ENCODE results near the gene ASPHD2. TPM values are rescaled to one million over a fixed set of nuclear protein-coding genes. Genes with fewer than 3 reads are reported as not detected.
A peak's percentile ranks its signal among the peaks of the same experiment; 100 is the strongest.
"Not testable (repeated sequence)": the region's sequence is repeated elsewhere in the genome, so short reads cannot be mapped to it uniquely, and the experiment has no call there.

The ASPHD2 gene
- polyA plus RNA-seq, 2 donors = 0.43 to 1.5 TPM

DNA sequence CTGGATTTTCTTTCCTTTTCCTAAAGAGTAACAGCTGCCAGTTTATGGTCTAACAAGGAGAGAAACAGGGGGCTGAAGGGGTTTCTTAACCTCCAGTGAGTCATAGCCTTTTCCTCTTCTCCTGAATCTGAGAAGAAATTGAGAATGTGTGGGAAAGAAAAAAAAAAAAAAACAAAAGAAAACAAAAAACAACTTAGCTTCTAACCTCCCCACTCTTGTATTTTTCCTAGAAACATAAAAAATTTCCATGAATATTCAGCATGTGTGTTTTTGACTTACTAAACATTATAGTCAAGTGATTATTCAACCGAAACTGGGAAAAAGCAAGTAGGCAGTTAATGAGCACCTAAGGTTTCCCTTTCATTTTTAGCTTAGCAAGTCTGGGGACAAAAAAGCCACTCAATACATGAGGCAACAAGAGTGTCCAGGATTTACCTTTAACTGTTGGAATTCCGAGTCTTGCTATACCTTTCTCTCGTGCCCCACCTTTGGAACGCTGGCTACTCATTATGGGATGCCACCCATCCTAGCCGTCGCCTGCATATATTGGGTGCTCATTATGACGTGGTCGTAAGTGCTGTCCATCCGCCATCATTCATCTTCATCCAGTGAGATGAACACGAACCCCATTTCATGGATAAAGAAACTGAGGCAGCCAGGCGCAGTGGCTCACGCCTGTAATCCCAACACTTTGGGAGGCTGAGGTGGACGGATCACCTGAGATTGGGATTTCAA lies 2.4 kb downstream of the ASPHD2 start:
- H3K9me3 ChIP-seq (ENCODE audit: control insufficient read depth in 2 of 2, insufficient read depth in 1 of 2, low read depth in 1 of 2, low read length in 1 of 2) = peaks cover 0 to 3% of the 10 kb centered on the region in 2 donors
- WGBS, 2 donors = 86 to 92% methylated on average over 13 of the region's 13 CpGs
- H3K4me1 ChIP-seq (ENCODE audit: control insufficient read depth in 2 of 2, insufficient read depth in 2 of 2, low read length in 1 of 2) = peaks cover 0 to 3% of the 10 kb centered on the region in 2 donors
- no peak overlapping the region for H3K27ac ChIP-seq (ENCODE audit: low read depth in 2 of 2, low read length in 1 of 2)
- no peak overlapping the region for H3K4me3 ChIP-seq (ENCODE audit: low read depth in 1 of 2, low read length in 2 of 2)
- peaks cover 0 to 2% of the 10 kb centered on the region in 2 donors for H3K36me3 ChIP-seq (ENCODE audit: control insufficient read depth in 2 of 2, insufficient read depth in 2 of 2, low read length in 1 of 2)
- H3K27me3 ChIP-seq (ENCODE audit: control insufficient read depth in 1 of 2, insufficient read depth in 2 of 2, low read length in 2 of 2) = no peaks in the 10 kb centered on the region

DNA sequence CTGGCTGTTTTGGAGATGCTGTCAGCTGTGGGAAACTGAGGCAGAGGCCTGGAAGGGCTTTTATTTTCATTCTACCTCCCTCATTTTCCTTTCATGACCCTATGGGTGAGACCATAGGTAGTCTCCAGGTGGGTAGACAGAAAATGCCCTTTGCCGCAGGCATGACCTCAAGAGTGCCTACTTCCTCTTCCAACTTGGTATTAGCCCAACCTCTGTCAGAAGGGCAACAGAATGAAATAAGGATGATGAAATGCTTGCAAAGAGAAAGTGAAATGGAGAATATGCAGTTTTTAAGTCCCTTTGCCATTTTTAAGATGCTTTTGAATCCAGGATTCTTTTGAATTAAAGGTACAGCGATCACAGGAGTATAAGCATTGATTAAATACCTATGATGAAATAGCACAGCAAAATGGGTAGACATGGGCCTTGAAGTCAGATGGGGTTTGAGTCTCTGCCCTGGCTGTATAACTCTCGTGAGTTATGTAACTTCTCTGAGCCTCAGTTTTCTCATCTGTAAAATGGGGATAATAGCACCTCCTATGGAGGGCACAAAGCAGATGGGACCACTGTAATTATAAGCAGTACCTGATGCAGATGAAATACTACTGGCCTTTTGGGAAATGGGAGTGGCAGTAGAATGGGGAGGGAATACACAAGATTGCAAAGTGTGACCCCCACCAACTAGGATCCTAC lies 3.7 kb downstream of the ASPHD2 start:
- WGBS, 2 donors = 87 to 93% methylated on average over 3 of the region's 3 CpGs
- Histone ChIP-seq H3K36me3 (ENCODE audit: control insufficient read depth in 2 of 2, insufficient read depth in 2 of 2, low read length in 1 of 2) (peaks cover 0 to 2% of the 10 kb centered on the region in 2 donors), H3K27ac (ENCODE audit: low read depth in 2 of 2, low read length in 1 of 2) (no peak overlapping the region), H3K4me3 (ENCODE audit: low read depth in 1 of 2, low read length in 2 of 2) (no peak overlapping the region), H3K27me3 (ENCODE audit: control insufficient read depth in 1 of 2, insufficient read depth in 2 of 2, low read length in 2 of 2) (no peaks in the 10 kb centered on the region), H3K9me3 (ENCODE audit: control insufficient read depth in 2 of 2, insufficient read depth in 1 of 2, low read depth in 1 of 2, low read length in 1 of 2) (peaks cover 0 to 3% of the 10 kb centered on the region in 2 donors), H3K4me1 (ENCODE audit: control insufficient read depth in 2 of 2, insufficient read depth in 2 of 2, low read length in 1 of 2) (peaks cover 3% of the 10 kb centered on the region in 2 donors)

DNA sequence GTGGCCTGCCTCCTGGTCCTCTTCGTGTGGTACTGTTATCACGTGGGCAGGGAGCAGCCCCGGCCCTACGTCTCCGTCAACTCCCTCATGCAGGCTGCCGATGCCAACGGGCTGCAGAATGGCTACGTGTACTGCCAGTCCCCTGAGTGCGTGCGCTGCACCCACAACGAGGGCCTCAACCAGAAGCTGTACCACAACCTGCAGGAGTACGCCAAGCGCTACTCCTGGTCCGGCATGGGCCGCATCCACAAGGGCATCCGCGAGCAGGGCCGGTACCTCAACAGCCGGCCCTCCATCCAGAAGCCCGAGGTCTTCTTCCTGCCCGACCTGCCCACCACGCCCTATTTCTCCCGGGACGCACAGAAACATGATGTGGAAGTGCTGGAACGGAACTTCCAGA lies 4.7 kb downstream of the ASPHD2 start:
- Histone ChIP-seq H3K27ac (ENCODE audit: low read depth in 2 of 2, low read length in 1 of 2) (no peak overlapping the region), H3K27me3 (ENCODE audit: control insufficient read depth in 1 of 2, insufficient read depth in 2 of 2, low read length in 2 of 2) (no peaks in the 10 kb centered on the region), H3K4me1 (ENCODE audit: control insufficient read depth in 2 of 2, insufficient read depth in 2 of 2, low read length in 1 of 2) (peaks cover 3 to 4% of the 10 kb centered on the region in 2 donors), H3K36me3 (ENCODE audit: control insufficient read depth in 2 of 2, insufficient read depth in 2 of 2, low read length in 1 of 2) (peaks cover 0 to 2% of the 10 kb centered on the region in 2 donors), H3K4me3 (ENCODE audit: low read depth in 1 of 2, low read length in 2 of 2) (no peak overlapping the region), H3K9me3 (ENCODE audit: control insufficient read depth in 2 of 2, insufficient read depth in 1 of 2, low read depth in 1 of 2, low read length in 1 of 2) (peaks cover 0 to 3% of the 10 kb centered on the region in 2 donors)
- WGBS, 2 donors = 94 to 95% methylated on average over 25 of the region's 25 CpGs

DNA sequence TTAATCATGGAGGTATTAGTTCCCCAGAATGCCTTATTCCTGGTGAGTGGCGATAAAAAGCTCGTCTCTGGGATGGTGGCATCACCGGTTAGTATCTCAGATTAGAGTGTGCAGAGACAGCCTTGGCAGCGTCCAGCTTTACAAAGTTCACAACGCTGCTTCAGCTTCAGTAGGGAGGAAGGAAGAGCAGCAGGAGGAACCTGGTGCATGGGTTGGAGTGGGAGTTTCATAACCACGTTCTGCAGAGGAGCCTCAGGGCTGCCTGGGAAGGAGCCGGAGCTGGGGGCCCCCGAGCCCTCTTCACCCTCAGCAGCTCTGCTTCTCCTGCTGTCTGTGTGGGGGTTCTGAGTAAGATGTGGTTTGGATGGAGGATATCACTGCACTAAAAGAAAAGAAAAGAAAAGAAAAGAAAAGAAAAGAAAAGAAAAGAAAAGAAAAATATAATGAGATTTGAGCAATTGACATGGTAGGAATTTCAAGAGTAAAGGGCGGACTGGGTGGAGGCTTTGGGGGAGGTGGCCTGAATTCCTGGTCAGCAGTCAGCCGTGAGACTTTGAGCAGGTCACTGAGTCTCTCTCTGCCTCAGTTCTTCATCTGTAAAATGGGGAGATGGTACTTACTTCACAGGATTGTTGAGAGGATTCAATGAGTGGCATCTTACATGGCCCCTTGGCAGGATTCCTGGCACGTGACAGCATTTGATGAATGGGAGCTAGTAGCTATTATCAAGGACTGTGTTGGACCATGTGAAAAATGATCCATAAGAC lies 6.5 kb downstream of the ASPHD2 start:
- Histone ChIP-seq H3K27me3 (ENCODE audit: control insufficient read depth in 1 of 2, insufficient read depth in 2 of 2, low read length in 2 of 2) (no peaks in the 10 kb centered on the region), H3K4me3 (ENCODE audit: low read depth in 1 of 2, low read length in 2 of 2) (no peak overlapping the region), H3K9me3 (ENCODE audit: control insufficient read depth in 2 of 2, insufficient read depth in 1 of 2, low read depth in 1 of 2, low read length in 1 of 2) (peaks cover 0 to 3% of the 10 kb centered on the region in 2 donors), H3K4me1 (ENCODE audit: control insufficient read depth in 2 of 2, insufficient read depth in 2 of 2, low read length in 1 of 2) (peaks cover 0 to 6% of the 10 kb centered on the region in 2 donors), H3K27ac (ENCODE audit: low read depth in 2 of 2, low read length in 1 of 2) (no peak overlapping the region), H3K36me3 (ENCODE audit: control insufficient read depth in 2 of 2, insufficient read depth in 2 of 2, low read length in 1 of 2) (peaks cover 0 to 2% of the 10 kb centered on the region in 2 donors)
- 80 to 84% methylated on average over 11 of the region's 11 CpGs for whole genome bisulfite sequencing, 2 donors

DNA sequence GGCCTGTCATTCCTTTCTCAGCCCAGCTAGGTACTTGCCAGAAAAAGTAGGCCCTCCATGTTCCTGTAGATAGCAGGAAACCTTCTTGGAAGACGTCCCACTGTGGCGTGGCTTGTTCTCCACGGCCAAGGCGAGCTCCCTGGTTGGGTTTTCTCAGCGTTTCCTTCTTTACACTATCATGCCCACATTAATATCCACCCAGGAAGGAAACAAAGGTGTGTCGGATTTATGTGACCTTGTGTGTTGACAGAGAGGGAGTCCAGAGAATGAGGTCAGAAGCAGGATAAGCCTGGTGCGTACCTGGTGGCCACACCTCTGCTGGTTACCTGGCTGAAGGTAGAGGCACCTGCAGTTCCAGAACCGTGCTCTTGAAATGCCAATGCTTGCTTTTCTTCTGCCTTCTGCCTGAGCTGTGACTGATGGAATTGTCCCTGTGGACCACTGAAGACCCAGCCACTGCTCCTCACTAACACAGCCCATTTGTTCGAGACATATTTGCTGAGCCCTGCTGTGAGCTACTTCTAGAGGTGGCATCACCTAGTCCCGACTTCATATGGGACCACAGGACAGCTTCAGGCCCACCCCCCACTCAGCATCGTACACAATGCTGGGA lies 7.9 kb downstream of the ASPHD2 start:
- Histone ChIP-seq H3K4me3 (ENCODE audit: low read depth in 1 of 2, low read length in 2 of 2) (no peak overlapping the region), H3K36me3 (ENCODE audit: control insufficient read depth in 2 of 2, insufficient read depth in 2 of 2, low read length in 1 of 2) (peaks cover 0 to 2% of the 10 kb centered on the region in 2 donors), H3K4me1 (ENCODE audit: control insufficient read depth in 2 of 2, insufficient read depth in 2 of 2, low read length in 1 of 2) (peaks cover 0 to 6% of the 10 kb centered on the region in 2 donors), H3K9me3 (ENCODE audit: control insufficient read depth in 2 of 2, insufficient read depth in 1 of 2, low read depth in 1 of 2, low read length in 1 of 2) (peaks cover 0 to 3% of the 10 kb centered on the region in 2 donors), H3K27ac (ENCODE audit: low read depth in 2 of 2, low read length in 1 of 2) (peak overlapping the region; percentile 49 to 86), H3K27me3 (ENCODE audit: control insufficient read depth in 1 of 2, insufficient read depth in 2 of 2, low read length in 2 of 2) (no peaks in the 10 kb centered on the region)
- WGBS, 2 donors = 58 to 64% methylated on average over 11 of the region's 11 CpGs

DNA sequence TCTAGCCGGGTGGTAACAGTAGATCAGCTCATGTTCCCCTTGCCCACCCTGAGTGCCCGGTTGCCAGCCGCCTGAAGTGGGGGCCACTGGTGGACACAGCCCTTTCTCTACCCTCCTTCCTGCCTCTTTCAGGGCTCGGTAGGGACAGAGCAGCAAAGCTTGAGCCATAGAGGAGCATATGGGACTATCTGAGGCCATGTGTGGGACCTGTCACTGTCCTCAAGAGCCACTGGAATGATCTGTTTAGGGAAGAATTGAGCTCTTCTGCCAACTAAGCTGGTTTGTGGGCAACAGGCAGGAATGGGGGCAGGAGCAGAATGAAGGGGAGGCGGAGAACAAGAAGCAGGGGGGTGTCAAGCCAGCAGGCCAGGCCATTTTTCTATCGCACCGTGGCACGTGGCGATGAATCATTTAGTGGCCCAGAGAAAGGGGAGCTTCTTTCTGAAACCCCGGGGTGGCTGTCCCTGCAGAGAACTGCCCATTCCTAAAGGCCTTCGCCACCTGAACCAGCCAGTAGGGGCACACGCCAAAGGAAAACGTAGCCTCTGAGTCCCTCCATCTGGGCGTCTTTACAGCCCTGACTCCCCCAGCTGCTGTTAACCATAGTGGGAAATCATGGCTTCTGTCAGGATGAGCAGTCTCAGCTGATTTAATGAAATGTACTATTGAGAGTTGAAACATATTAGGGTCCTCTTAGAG lies 8.8 kb downstream of the ASPHD2 start:
- Histone ChIP-seq H3K36me3 (ENCODE audit: control insufficient read depth in 2 of 2, insufficient read depth in 2 of 2, low read length in 1 of 2) (peaks cover 0 to 4% of the 10 kb centered on the region in 2 donors), H3K4me3 (ENCODE audit: low read depth in 1 of 2, low read length in 2 of 2) (no peak overlapping the region), H3K27me3 (ENCODE audit: control insufficient read depth in 1 of 2, insufficient read depth in 2 of 2, low read length in 2 of 2) (no peaks in the 10 kb centered on the region), H3K4me1 (ENCODE audit: control insufficient read depth in 2 of 2, insufficient read depth in 2 of 2, low read length in 1 of 2) (peaks cover 0 to 6% of the 10 kb centered on the region in 2 donors), H3K9me3 (ENCODE audit: control insufficient read depth in 2 of 2, insufficient read depth in 1 of 2, low read depth in 1 of 2, low read length in 1 of 2) (peaks cover 0 to 3% of the 10 kb centered on the region in 2 donors), H3K27ac (ENCODE audit: low read depth in 2 of 2, low read length in 1 of 2) (peak overlapping the region; percentile 28 to 86)
- 91 to 92% methylated on average over 14 of the region's 14 CpGs for WGBS, 2 donors

DNA sequence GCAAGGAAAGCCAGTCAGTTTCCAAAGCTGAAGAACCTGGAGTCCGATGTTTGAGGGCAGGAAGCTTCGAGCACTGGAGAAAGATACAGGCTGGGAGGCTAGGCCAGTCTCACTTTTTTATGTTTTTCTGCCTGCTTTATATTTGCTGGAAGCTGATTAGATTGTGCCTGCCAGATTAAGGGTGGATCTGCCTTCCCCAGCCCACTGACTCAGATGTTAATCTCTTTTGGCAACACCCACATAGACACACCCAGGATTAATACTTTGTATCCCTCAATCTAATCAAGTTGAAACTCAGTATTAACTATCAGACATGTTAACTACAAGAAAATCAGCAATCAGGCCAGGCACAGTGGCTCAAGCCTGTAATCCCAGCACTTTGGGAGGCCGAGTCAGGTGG lies 9.7 kb downstream of the ASPHD2 start:
- WGBS, 2 donors = 45 to 56% methylated on average over 3 of the region's 3 CpGs
- peak overlapping the region; percentile 17 to 79 for H3K27ac ChIP-seq (ENCODE audit: low read depth in 2 of 2, low read length in 1 of 2)
- H3K4me3 ChIP-seq (ENCODE audit: low read depth in 1 of 2, low read length in 2 of 2); H3K27me3 ChIP-seq (ENCODE audit: control insufficient read depth in 1 of 2, insufficient read depth in 2 of 2, low read length in 2 of 2); H3K9me3 ChIP-seq (ENCODE audit: control insufficient read depth in 2 of 2, insufficient read depth in 1 of 2, low read depth in 1 of 2, low read length in 1 of 2); H3K4me1 ChIP-seq (ENCODE audit: control insufficient read depth in 2 of 2, insufficient read depth in 2 of 2, low read length in 1 of 2); H3K36me3 ChIP-seq (ENCODE audit: control insufficient read depth in 2 of 2, insufficient read depth in 2 of 2, low read length in 1 of 2): not testable (repeated sequence)

DNA sequence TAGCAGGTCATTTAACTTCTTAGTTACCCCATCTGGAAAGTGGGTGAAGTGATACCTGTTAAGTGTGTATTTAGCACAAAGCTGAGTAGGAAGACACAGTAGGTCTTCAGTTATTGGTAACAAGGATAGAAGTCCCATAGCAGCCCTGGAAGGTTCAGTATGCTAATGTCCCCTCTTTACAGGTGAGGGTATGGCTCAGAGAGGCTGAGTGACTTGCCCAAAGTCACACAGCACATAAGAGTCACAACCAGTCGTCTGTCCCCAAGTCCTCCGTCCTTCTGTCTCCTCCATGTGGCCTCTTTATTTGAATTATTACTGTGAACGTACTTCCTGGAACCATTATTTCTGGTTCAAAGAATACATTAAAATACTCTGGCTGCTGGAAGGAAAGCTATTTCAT lies 10.5 kb downstream of the ASPHD2 start:
- Histone ChIP-seq H3K36me3 (ENCODE audit: control insufficient read depth in 2 of 2, insufficient read depth in 2 of 2, low read length in 1 of 2) (peaks cover 0 to 3% of the 10 kb centered on the region in 2 donors), H3K9me3 (ENCODE audit: control insufficient read depth in 2 of 2, insufficient read depth in 1 of 2, low read depth in 1 of 2, low read length in 1 of 2) (no peaks in the 10 kb centered on the region), H3K4me1 (ENCODE audit: control insufficient read depth in 2 of 2, insufficient read depth in 2 of 2, low read length in 1 of 2) (peaks cover 0 to 6% of the 10 kb centered on the region in 2 donors), H3K27ac (ENCODE audit: low read depth in 2 of 2, low read length in 1 of 2) (no peak overlapping the region), H3K27me3 (ENCODE audit: control insufficient read depth in 1 of 2, insufficient read depth in 2 of 2, low read length in 2 of 2) (no peaks in the 10 kb centered on the region), H3K4me3 (ENCODE audit: low read depth in 1 of 2, low read length in 2 of 2) (no peak overlapping the region)
- WGBS, 2 donors = 80 to 84% methylated on average over 3 of the region's 3 CpGs

Data from esophagus (tissue), 2 donors.